Activated CD8-positive, alpha-beta T cell treated with anti-CD3 and anti-CD28 coated beads, Interleukin-2, amount 10 ng/mL, durations not matched to agents 7 days and 5 days (primary cell): ENCODE data around the gene CLEC18B. TPM values are rescaled to one million over a fixed set of nuclear protein-coding genes. Genes with fewer than 3 reads are reported as not detected.
"Not testable (repeated sequence)": the region's sequence is repeated elsewhere in the genome, so short reads cannot be mapped to it uniquely, and the experiment has no call there.

ENCODE experiments used
- ATAC-seq: fragments of 150-1000 bp; cut with Tn5 transposase; one replicate; pipeline ENCODE4 v1.10.0; 2021; ENCODE audit warnings: moderate library complexity
- CTCF ChIA-PET: fragments of 350-600 bp; sonication (Branson Sonifier 250); formaldehyde crosslinking; loops from one replicate; lab custom pipeline; 2021; ENCODE audit warnings: antibody characterized with exemption; lab: Charles Lee
- POLR2A ChIA-PET: fragments of 350-600 bp; sonication (Branson Sonifier 250); formaldehyde crosslinking; loops from one replicate; lab custom pipeline; 2021; ENCODE audit warnings: antibody characterized with exemption; lab: Charles Lee
- DNase-seq: peaks from one replicate; pipeline ENCODE4 v3.0.0-alpha.2; 2020
- H3K27ac Mint-ChIP-seq: one replicate; pipeline ENCODE4 v1.8.0; 2021; ENCODE audit warnings: mild to moderate bottlenecking, mixed read lengths
- H3K27me3 Mint-ChIP-seq: one replicate; pipeline ENCODE4 v1.8.0; 2021; ENCODE audit warnings: low read depth, mixed read lengths
- H3K36me3 Mint-ChIP-seq: one replicate; pipeline ENCODE4 v1.8.0; 2021; ENCODE audit warnings: low read depth, mixed read lengths
- H3K4me1 Mint-ChIP-seq: one replicate; pipeline ENCODE4 v1.8.0; 2021; ENCODE audit warnings: low read depth, mixed read lengths
- H3K4me3 Mint-ChIP-seq: one replicate; pipeline ENCODE4 v1.8.0; 2021; ENCODE audit warnings: mild to moderate bottlenecking, mixed read lengths
- H3K9me3 Mint-ChIP-seq: one replicate; pipeline ENCODE4 v1.8.0; 2022; ENCODE audit warnings: mixed read lengths; ENCODE audit not compliant: insufficient read depth
- total RNA-seq, 2 experiments: library from RNA; stranded (reverse); gene quantifications; one replicate each; pipeline ENCODE4 v1.2.3, GENCODE V29; 2021

Gene CLEC18B
- total RNA-seq, result 1 to 10 TPM in 1 of 2 experiments, under 1 TPM in 1; 0.76 to 1.1 TPM

DNA sequence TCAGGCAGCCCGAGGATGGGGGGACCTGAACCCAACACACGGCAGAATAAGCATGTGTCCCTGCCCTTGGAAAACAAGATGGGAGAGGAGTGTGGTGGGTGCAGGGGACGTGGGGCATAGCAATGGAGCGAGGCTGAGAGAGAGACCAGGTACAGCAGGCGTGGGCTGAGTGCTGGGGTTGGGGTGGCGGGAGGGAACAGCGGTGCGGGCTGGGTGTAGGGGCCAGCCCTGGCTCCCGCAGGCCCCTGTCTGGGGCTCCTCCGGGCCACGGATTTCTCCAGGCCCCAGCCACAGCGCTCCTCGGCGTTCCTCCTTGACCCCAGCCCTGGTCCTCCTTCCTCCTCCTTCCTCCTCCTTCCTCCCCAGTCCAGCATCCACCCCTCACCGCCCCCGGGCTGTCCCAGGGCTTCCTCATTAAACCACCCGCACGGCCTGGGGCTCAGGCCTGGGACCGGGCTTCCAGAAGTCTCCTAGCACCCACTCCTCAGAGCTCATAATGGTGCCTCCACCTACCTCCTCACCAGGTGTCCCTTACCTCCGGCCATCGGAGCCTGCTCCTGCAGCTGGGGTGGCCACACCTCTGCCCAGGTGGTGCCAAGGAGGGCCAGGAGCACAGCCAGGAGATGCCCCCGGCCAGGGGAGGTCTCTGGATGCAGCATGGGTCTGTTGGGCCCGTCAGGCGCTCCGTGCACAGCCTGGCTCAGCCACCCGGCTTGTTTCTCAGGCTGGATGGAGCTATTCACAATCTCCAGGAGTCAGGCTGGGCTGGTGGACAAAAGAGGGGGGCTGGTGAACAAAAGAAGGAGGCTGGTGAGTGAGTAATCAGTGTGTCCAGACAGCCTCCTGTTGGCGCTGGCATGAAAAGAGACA lies at the start of gene CLEC18B:
Gene CLEC18B, minus strand, starts transcription at position 867 of the 870 bp plus-strand sequence. Its CDS starts 208 bp downstream, at position 659.
- H3K4me1 Mint-ChIP-seq, H3K27me3 Mint-ChIP-seq, POLR2A ChIA-PET, DNase-seq, CTCF ChIA-PET, H3K27ac Mint-ChIP-seq, H3K9me3 Mint-ChIP-seq, ATAC-seq, H3K36me3 Mint-ChIP-seq, H3K4me3 Mint-ChIP-seq: not testable (repeated sequence)

DNA sequence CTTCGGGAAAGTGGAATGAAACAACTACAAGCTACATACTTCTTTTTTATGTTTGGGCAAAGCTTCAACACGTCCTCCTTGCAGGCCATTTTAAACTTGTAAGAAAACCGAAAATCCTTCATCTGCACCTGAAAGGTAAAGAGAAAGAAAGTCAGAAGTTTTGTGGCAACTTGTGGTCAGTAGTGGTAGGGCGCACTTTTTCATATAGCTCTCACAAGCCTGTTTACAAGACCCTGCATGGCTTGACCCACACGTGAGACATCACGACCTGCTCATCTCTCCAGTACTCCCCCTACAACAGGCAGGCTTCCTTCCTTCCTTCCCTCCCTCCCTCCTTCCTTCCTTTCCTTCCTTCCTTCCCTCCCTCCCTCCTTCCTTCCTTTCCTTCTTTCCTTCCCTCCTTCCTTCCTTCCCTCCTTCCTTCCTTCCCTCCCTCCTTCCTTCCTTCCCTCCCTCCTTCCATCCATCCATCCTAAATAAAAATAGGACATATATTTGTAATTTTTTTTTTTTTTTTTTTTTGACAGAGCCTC lies 48.7 kb upstream of the CLEC18B start:
- H3K27ac Mint-ChIP-seq, result peak overlapping the region; percentile 30
- no peaks in the 10 kb centered on the region for H3K9me3 Mint-ChIP-seq
- DNase-seq (no peak), ATAC-seq (no peak)
- CTCF ChIA-PET, result interaction anchor here (1.0 to 1.1 kb wide), 2 partner anchors 170 to 197 kb away, joined by 3 read pairs; partner anchors contain the start of gene RFWD3
- no peak overlapping the region for H3K4me3 Mint-ChIP-seq
- peaks cover 78% of the 10 kb centered on the region for H3K36me3 Mint-ChIP-seq
- H3K4me1 Mint-ChIP-seq, result peaks cover 24% of the 10 kb centered on the region
- H3K27me3 Mint-ChIP-seq, result no peaks in the 10 kb centered on the region
- POLR2A ChIA-PET, result interaction anchor here (0.8 kb wide), 1 partner anchor 132 kb away, joined by 3 read pairs; no protein-coding TSS in a partner anchor

GRCh38 chr16:74468807-74469525 lies 47.7 kb upstream of the CLEC18B start:
- ChIA-PET CTCF (interaction anchor here (0.6 to 1.1 kb wide), 2 partner anchors 198 to 701 kb away, joined by 3 read pairs; partner anchors contain the start of gene RFWD3), POLR2A (interaction anchor here (0.6 to 1.4 kb wide), 4 partner anchors 15 to 138 kb away, joined by 3 to 5 read pairs (median 3); partner anchors contain the start of gene GLG1)
- Mint-ChIP-seq H3K36me3 (peaks cover 77% of the 10 kb centered on the region), H3K4me3 (no peak overlapping the region), H3K4me1 (peaks cover 24% of the 10 kb centered on the region), H3K27ac (no peak overlapping the region), H3K9me3 (no peaks in the 10 kb centered on the region), H3K27me3 (no peaks in the 10 kb centered on the region)
- DNase-seq, result no peak
- no peak for ATAC-seq

DNA sequence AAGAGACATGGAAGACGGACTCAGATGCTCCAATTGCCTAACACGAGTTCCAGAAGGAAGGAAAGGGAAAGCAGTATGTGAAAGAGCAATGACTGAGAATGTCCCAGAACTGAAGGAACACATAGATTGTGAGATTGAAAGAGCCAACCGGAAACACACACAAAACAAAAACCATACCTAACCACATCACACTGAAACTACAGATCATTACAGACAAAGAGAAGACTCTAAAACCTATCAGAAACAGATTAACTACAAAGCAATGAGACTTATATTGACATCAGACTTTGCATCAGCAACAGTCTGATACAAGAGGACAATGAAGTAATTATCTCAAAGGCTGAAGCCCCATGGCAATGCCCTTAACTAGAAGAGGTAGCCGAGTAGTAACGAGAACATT lies 45.6 kb upstream of the CLEC18B start:
- ATAC-seq, result peak; percentile 83
- Mint-ChIP-seq H3K4me1 (peaks cover 24% of the 10 kb centered on the region), H3K27me3 (no peaks in the 10 kb centered on the region), H3K9me3 (no peaks in the 10 kb centered on the region), H3K4me3 (no peak overlapping the region), H3K36me3 (peaks cover 85% of the 10 kb centered on the region), H3K27ac (peak overlapping the region; percentile 55)
- CTCF ChIA-PET, result interaction anchor here (0.8 to 1.6 kb wide), 2 partner anchors 9 to 21 kb away, joined by 3 read pairs; no protein-coding TSS in a partner anchor
- POLR2A ChIA-PET, result no interaction called here
- no peak for DNase-seq

DNA sequence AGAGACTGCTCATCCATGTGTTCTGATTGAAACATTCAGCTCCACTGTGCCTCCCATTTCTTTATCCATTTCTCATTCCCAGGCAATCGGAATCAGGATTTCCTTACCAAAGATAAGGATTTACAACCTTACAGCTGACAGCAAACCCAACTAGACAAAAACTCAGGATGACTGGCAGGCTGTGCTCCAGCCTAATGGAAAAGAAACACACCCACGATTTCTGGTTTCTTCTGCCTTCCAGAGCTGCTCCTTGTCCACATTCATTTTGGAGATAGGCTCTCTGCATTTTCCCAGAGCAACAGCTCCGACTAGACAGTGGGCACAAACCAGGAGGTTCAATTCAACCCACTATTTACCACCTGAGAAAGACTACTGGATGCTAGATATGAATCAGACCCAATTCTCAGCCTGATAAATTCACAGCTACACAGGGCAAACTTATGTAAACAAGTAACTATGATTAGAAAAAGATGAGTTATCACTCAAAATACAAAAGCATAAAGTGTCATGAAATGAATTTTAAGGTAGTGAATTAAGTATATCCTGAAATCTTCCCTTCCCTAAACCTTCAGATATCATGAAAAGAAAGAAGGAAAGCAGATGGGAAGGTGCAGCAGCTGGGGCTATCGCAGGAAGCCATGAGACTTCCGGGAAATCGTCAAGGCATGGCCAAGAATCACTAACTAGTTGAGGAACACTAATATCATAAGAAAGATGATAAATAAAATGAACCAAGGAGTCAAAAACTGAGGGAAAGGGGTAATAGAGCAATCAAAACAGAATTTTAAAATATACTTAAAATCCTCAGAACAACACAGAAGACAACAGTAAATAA lies 44.8 kb upstream of the CLEC18B start:
- H3K4me3 Mint-ChIP-seq, result no peak overlapping the region
- H3K9me3 Mint-ChIP-seq, result no peaks in the 10 kb centered on the region
- no peaks in the 10 kb centered on the region for H3K27me3 Mint-ChIP-seq
- H3K36me3 Mint-ChIP-seq, result peaks cover 83% of the 10 kb centered on the region
- H3K27ac Mint-ChIP-seq, result no peak overlapping the region
- POLR2A ChIA-PET, result no interaction called here
- CTCF ChIA-PET, result no interaction called here
- ATAC-seq (no peak), DNase-seq (no peak)
- H3K4me1 Mint-ChIP-seq, result peaks cover 24% of the 10 kb centered on the region

GRCh38 chr16:74465281-74465680 lies 44.0 kb upstream of the CLEC18B start:
- ATAC-seq, result no peak
- Mint-ChIP-seq H3K27ac (no peak overlapping the region), H3K4me3 (no peak overlapping the region), H3K36me3 (peaks cover 88% of the 10 kb centered on the region), H3K27me3 (no peaks in the 10 kb centered on the region), H3K9me3 (no peaks in the 10 kb centered on the region), H3K4me1 (peaks cover 24% of the 10 kb centered on the region)
- POLR2A ChIA-PET, result no interaction called here
- CTCF ChIA-PET, result no interaction called here
- DNase-seq, result no peak

- DNase-seq, result no peak
- ChIA-PET CTCF (interaction anchor here (1.0 kb wide), 1 partner anchor 159 kb away, joined by 4 read pairs; no protein-coding TSS in a partner anchor), POLR2A (interaction anchor here (0.7 kb wide), 1 partner anchor 683 kb away, joined by 3 read pairs; no protein-coding TSS in a partner anchor)
- Mint-ChIP-seq H3K36me3 (peaks cover 84% of the 10 kb centered on the region), H3K9me3 (no peaks in the 10 kb centered on the region), H3K4me1 (peaks cover 24% of the 10 kb centered on the region), H3K27me3 (no peaks in the 10 kb centered on the region), H3K4me3 (no peak overlapping the region), H3K27ac (peak overlapping the region; percentile 1)
- ATAC-seq, result no peak
Observed at GRCh38 chr16:74463888-74464287, 42.6 kb upstream of the CLEC18B start.

GRCh38 chr16:74462361-74462760 lies 41.1 kb upstream of the CLEC18B start:
- Mint-ChIP-seq H3K36me3 (peaks cover 81% of the 10 kb centered on the region), H3K27me3 (no peaks in the 10 kb centered on the region), H3K4me3 (no peak overlapping the region), H3K4me1 (peaks cover 18% of the 10 kb centered on the region), H3K9me3 (no peaks in the 10 kb centered on the region), H3K27ac (no peak overlapping the region)
- ATAC-seq (no peak), DNase-seq (no peak)
- CTCF ChIA-PET, result no interaction called here
- POLR2A ChIA-PET, result interaction anchor here (0.8 kb wide), 1 partner anchor 11 kb away, joined by 4 read pairs; no protein-coding TSS in a partner anchor

GRCh38 chr16:74461826-74462225 lies 40.5 kb upstream of the CLEC18B start:
- CTCF ChIA-PET, result no interaction called here
- Mint-ChIP-seq H3K27me3 (no peaks in the 10 kb centered on the region), H3K27ac (no peak overlapping the region), H3K36me3 (peaks cover 77% of the 10 kb centered on the region), H3K4me1 (peaks cover 13% of the 10 kb centered on the region), H3K9me3 (no peaks in the 10 kb centered on the region), H3K4me3 (no peak overlapping the region)
- ATAC-seq, result no peak
- POLR2A ChIA-PET, result no interaction called here
- no peak for DNase-seq

GRCh38 chr16:74460542-74460941 lies 39.3 kb upstream of the CLEC18B start:
- Mint-ChIP-seq H3K9me3 (no peaks in the 10 kb centered on the region), H3K27me3 (no peaks in the 10 kb centered on the region), H3K36me3 (peaks cover 75% of the 10 kb centered on the region), H3K4me3 (no peak overlapping the region), H3K27ac (no peak overlapping the region), H3K4me1 (peaks cover under 1% of the 10 kb centered on the region)
- ATAC-seq, result no peak
- CTCF ChIA-PET, result no interaction called here
- POLR2A ChIA-PET, result no interaction called here
- no peak for DNase-seq

- Mint-ChIP-seq H3K27me3 (no peaks in the 10 kb centered on the region), H3K4me1 (peaks cover 4% of the 10 kb centered on the region), H3K27ac (no peak overlapping the region), H3K4me3 (no peak overlapping the region), H3K36me3 (peaks cover 65% of the 10 kb centered on the region), H3K9me3 (no peaks in the 10 kb centered on the region)
- ChIA-PET CTCF (no interaction called here), POLR2A (no interaction called here)
- no peak for DNase-seq
- no peak for ATAC-seq
Observed at GRCh38 chr16:74456290-74456625, 35.0 kb upstream of the CLEC18B start.
